ENCODE results near the gene KIAA0825.
"Not testable (repeated sequence)": the region's sequence is repeated elsewhere in the genome, so short reads cannot be mapped to it uniquely, and the experiment has no call there.

DNA sequence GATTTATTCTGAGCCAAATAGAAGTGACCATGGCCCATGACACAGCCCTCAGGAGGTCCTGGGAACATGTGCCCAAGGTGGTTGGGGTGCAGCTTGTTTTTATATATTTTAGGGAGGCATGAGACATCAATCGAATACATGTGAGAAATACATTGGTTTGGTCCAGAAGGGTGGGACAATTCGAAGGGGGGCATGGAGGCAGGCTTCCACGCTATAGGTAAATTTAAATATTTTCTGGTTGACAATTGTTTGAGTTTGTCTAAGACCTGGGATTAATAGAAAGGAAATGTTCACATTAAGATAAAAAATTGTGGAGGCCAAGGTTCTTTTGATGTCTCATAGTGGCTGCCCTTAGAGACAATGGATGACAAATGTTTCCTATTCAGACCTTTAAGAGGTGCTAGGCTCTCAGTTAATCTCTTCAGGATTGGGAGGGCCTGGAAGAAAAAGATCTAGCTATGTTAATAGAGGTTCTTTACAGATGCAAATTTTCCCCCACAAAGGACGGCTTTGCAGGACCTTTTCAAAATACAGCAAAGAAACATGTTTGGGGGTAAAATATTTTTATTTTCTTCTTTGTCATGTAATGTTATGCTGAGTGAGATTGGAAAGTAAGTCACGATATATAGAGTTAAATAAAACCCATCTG is 263.4 kb downstream of the KIAA0825 start:
- TF ChIP-seq, protein P1, sequence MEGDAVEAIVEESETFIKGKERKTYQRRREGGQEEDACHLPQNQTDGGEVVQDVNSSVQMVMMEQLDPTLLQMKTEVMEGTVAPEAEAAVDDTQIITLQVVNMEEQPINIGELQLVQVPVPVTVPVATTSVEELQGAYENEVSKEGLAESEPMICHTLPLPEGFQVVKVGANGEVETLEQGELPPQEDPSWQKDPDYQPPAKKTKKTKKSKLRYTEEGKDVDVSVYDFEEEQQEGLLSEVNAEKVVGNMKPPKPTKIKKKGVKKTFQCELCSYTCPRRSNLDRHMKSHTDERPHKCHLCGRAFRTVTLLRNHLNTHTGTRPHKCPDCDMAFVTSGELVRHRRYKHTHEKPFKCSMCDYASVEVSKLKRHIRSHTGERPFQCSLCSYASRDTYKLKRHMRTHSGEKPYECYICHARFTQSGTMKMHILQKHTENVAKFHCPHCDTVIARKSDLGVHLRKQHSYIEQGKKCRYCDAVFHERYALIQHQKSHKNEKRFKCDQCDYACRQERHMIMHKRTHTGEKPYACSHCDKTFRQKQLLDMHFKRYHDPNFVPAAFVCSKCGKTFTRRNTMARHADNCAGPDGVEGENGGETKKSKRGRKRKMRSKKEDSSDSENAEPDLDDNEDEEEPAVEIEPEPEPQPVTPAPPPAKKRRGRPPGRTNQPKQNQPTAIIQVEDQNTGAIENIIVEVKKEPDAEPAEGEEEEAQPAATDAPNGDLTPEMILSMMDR (conservative IDR thresholded peaks at IDR 0.05 in 1 of 2, IDR thresholded peaks at IDR 0.05 in 1 of 2; ENCODE audit: extremely low read depth in 1 of 2, insufficient read depth in 1 of 2, low read depth in 1 of 2, low read length in 2 of 2): not testable (repeated sequence)
- TF ChIP-seq EZH2 (IDR thresholded peaks at IDR 0.05; ENCODE audit: borderline replicate concordance, low read length): not testable (repeated sequence)
